ENCODE measurements around the gene KASH5. TPM values are rescaled to one million over a fixed set of nuclear protein-coding genes. Genes with fewer than 3 reads are reported as not detected.

The KASH5 gene
- total RNA-seq, 2 experiments from 2014 or later: 12.0 to 16.3 TPM

GRCh38 chr19:49359851-49360820 lies 27.9 kb upstream of the KASH5 start:
- Histone ChIP-seq H3K27ac (ENCODE audit: low read depth, low read length, poor library complexity, severe bottlenecking) (peak overlapping the region; percentile 48), H3K79me2 (ENCODE audit: insufficient read depth, low read depth, low read length) (no peaks in the 10 kb centered on the region), H3K9me3 (ENCODE audit: low read length) (no peaks in the 10 kb centered on the region), H4K20me1 (ENCODE audit: insufficient read depth, low read length) (no peaks in the 10 kb centered on the region), H3K4me3 (ENCODE audit: low read depth, low read length, poor library complexity, severe bottlenecking) (no peak overlapping the region), H3K4me2 (ENCODE audit: low read length) (peak overlapping the region; percentile 77), H3K4me1 (ENCODE audit: insufficient read depth, low read length, poor library complexity, severe bottlenecking) (peaks cover 72% of the 10 kb centered on the region), H3K36me3 (ENCODE audit: insufficient read depth, low read length) (no peaks in the 10 kb centered on the region), H2AFZ (ENCODE audit: low read length) (no peak overlapping the region), H3K9me2 (ENCODE audit: insufficient read depth, low read length) (no peaks in the 10 kb centered on the region)
- BruUV-seq (replicated peaks): no TSS peak
- DNase-seq (ENCODE audit: low spot score): peak; percentile 54
- intact Hi-C loops (cut with micrococcal nuclease; ENCODE audit: unreplicated experiment): no loop called here
- POLR2A ChIA-PET: no interaction called here
- CTCF ChIA-PET (ENCODE audit: unreplicated experiment): no interaction called here
- TF ChIP-seq EZH2phosphoT487 (IDR thresholded peaks at IDR 0.05; ENCODE audit: borderline replicate concordance, low read depth, low read length): no peak
- no peak for TF ChIP-seq CTCF (conservative IDR thresholded peaks at IDR 0.05; ENCODE audit: low read length)

- ChIA-PET POLR2A (interaction anchor here (0.5 kb wide), 1 partner anchor 49 kb away, joined by 7 read pairs; no protein-coding TSS in a partner anchor), CTCF (ENCODE audit: unreplicated experiment) (no interaction called here)
- BruUV-seq (replicated peaks): no TSS peak
These were observed 26.5 kb upstream of the KASH5 start for GRCh38 chr19:49361438-49362047.

More at GRCh38 chr19:49361438-49362047, 26.5 kb upstream of the KASH5 start:
- H3K36me3 ChIP-seq (ENCODE audit: insufficient read depth, low read length): no peaks in the 10 kb centered on the region
- intact Hi-C loops (cut with micrococcal nuclease; ENCODE audit: unreplicated experiment): no loop called here
- H2AFZ ChIP-seq (ENCODE audit: low read length): peak overlapping the region; percentile 88
- H3K4me1 ChIP-seq (ENCODE audit: insufficient read depth, low read length, poor library complexity, severe bottlenecking): peaks cover 64% of the 10 kb centered on the region
- DNase-seq (ENCODE audit: low spot score): peak; percentile 56
- H3K79me2 ChIP-seq (ENCODE audit: insufficient read depth, low read depth, low read length): no peaks in the 10 kb centered on the region
- no peaks in the 10 kb centered on the region for H3K9me3 ChIP-seq (ENCODE audit: low read length)
- TF ChIP-seq EZH2phosphoT487 (IDR thresholded peaks at IDR 0.05; ENCODE audit: borderline replicate concordance, low read depth, low read length): no peak
- TF ChIP-seq CTCF (conservative IDR thresholded peaks at IDR 0.05; ENCODE audit: low read length): no peak
- H3K27ac ChIP-seq (ENCODE audit: low read depth, low read length, poor library complexity, severe bottlenecking): peak overlapping the region; percentile 48
- peak overlapping the region; percentile 55 for H3K4me3 ChIP-seq (ENCODE audit: low read depth, low read length, poor library complexity, severe bottlenecking)
- H3K9me2 ChIP-seq (ENCODE audit: insufficient read depth, low read length): no peaks in the 10 kb centered on the region
- H3K4me2 ChIP-seq (ENCODE audit: low read length): peak overlapping the region; percentile 77
- no peaks in the 10 kb centered on the region for H4K20me1 ChIP-seq (ENCODE audit: insufficient read depth, low read length)

All from OCI-LY7 (cell line).